HG02852 (cell line): Measurements from ENCODE around the gene ARHGAP30.
A peak's percentile ranks its signal among the peaks of the same experiment; 100 is the strongest.
"Not testable (repeated sequence)": the region's sequence is repeated elsewhere in the genome, so short reads cannot be mapped to it uniquely, and the experiment has no call there.

Experiments
- ATAC-seq: cut with Tn5 transposase; IDR thresholded peaks from one replicate; pipeline ENCODE4 v1.9.1; 2021; ENCODE audit warnings: mild to moderate bottlenecking, moderate library complexity; ENCODE audit not compliant: unreplicated experiment

ARHGAP30 gene

DNA sequence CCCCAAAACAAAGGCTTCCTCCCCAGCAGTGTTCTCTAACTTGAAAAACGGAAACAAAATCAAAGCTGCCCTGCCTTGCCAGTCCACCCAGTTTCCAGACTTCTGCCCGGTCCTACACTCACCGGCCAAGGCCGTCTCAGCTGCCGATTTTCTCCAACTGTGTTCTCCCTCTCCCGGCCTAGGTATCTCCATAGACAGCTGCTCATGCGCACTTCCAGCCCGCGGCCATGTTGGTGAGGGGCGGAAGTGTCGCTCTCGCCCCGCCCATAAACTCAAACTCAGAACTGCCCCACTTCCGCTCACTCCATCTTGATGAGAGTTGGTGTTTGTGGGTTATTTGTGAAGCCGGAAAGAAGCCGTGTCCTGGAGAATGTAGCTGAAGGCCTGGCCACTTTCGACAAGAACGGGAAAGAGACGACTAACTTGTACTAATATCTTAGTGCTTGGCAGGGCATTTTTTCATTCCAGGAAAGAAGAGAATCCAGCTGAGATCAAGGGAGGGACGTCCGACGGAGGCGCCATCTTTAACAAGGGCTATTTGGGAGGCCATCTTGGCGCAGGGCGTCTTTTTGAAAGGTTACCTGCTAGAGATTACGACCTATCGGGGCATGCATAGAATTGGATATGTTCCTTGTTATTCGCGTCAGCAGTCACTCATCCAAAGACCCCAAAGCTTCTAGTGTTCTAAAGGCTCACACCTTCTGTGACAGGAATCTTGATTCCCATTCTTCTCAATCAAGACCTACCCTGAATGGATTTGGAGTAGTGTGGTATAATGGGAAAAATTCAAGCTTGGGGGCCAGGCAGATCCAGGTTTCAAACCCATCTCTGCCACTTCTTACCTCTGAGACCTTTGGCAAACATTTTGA, 23.7 kb downstream of the ARHGAP30 start, which contains the start of gene USF1:
Gene USF1, minus strand, starts transcription at position 242 of the 869 bp plus-strand sequence. CDS start 2,702 bp downstream, outside the sequence.
- ATAC-seq = peak; percentile 64

DNA sequence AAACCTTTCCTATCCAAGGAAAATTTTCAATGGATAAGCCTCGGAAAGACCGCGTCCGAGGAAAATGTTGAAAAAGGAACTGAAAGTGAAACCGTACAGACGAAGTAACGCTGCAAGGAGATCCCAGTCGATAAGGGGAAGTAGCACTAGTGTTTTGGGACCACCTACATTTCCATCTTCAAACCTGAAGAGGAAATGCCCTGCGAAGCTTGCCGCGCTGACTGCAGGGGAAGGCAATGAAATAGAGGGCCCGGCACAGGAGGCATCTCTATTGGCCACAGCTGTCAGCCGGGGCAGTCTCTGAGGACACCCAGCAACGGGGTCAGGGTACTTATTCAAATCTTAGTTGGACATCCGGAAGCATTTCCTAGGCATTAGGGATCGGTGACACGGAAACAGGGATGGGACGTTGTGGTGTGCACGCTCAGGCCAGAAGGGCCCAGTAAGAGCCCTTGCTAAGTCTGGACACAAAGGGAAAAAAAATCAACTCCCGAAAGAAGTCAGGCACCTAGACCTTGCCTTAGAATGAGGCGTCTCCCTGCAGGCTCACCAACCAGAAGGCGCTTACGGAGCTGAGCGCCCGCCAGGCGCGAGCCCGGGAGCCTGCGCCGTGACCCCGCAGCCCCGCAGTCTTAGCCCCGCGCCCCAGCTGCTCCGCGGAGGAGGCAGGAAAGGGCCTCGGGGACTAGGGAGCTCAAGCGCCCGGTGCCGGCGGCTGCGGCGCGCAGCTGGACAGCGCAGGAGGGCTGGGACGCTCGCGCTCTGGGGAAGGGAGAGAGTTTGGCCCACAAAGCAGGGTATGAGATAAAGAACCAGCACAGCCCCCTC, 24.6 kb downstream of the ARHGAP30 start:
- ATAC-seq = peak; percentile 40

DNA sequence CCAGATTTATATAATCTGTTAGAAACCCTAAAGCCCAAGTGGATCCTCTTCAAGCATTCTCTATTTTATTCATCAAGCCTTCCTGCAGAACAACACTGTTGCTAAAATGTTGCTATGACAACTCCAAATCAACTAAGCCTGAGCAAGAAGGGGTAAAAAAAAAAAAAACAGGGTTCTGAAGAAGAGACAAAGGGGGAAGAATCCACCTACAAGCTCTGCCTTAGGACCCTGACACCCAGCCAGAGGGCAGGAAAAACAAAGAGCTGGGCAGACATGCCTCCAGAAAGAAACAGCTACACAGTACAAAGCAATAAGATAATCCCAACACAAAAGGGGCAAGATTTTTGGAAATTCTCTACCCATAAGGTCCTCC, 25.2 kb downstream of the ARHGAP30 start:
- ATAC-seq = no peak

DNA sequence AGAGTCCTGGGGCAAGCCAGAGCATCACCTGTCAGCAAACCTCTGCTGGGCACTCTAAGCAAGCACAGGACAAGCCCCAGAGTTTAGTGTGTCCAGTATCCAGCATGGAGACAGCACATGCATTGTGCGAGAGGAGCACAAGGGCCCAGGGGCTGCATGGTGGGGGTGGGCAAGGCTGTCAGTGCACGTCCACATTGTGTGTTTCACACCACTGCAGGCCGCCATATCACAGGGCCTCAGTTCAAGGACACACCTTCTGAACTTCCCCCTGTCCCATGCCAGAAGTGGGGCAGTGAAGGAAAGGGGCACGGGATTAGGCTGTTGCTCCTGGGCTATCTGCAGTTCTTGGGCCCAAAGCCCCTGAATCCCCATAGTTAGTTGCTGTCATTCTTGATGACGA, 30.1 kb downstream of the ARHGAP30 start:
- ATAC-seq = no peak

DNA sequence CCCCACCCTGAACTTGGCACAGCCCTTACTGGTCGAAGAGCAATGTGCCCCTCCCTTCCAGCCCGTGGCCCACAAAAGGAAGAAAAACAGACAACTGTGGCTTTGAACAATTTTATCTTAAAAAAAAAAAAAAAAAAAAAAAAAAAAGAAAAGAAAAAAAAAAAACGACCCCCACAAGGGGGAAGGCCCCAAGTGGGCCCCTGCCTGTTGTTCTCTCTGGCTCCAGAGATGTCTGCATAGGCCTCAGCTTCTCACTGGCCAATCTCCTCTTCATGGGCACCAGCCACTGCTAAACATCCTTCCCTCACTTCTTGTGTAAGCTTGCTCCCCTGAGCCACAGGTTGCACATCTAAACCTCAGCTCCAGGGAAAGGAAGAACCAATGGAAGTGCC, 30.5 kb downstream of the ARHGAP30 start:
- ATAC-seq = no peak

DNA sequence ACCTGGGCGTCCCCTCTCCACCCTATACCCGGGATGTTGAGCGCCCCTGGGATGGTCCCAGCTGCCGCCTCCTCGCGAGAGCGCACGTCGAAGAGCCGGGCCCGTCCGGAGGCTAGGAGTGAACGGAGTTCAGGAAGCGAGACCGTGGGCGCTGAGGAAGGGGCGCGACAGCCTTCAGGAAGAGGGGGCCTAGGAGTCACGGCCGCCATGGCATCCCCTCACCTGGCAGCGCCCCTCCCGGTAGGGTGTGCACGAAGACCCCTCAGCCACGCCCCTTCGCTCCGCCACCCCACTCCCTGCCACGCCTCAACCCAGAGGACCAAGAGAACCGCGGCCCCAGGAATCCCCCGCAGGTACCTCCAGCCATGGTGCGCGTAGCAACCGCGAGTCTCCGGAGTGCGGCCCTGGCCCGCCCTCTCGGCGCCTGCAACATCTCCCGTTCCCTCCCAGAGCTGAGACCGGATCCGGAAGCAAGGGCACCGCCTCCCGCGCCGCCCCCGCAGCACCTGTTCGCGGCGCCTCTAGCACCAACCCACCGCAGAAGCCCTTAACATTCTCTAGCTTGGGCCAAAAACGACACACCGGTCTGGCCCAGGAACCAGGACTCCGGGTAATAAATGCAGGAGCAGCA, 31.1 kb downstream of the ARHGAP30 start, which contains the start of gene TSTD1:
Gene TSTD1, minus strand, starts transcription at position 442 of the 631 bp plus-strand sequence. Its CDS starts 75 bp downstream, at position 367.
- ATAC-seq = peak; percentile 87

DNA sequence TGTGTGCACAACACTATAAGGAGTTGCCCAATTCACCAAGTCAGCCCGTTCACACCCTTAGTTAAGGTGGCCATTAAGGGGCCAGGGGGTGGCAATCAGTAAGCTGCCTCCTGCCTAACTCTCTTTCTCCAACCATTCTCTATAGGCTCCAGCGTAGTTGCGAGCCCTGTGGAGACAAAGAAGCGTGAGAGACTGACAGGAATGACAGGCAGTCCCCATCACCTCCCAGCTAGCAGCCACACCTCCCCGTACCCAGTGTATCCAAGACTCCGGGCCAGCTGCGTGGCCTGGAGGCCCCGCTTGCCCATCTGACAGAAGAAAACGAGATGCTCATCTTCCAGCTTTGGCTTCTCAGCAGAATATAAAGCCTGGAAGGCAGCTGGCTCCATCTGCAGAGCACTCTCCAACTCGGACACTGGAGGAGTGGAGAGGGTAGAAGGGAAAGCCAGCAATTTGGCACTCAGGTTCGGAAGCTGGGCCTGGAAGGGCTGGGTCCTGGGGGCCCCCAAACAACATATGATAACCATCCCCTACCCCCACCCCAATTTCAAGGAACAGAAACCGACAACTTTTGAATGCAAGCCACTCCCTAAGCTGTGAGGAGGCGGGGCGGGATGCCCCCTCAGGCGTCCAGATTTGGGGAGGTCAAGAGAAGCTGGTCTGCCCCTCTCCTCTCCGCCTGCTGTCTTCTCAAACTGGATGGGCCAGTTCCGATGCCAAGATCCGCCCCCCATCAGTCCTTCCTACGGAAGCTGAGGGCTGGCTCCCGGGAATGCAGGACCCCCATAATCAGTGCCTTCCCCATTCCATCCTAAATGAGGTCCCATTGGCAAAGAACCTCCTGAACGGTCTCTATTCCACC, 31.8 kb downstream of the ARHGAP30 start:
- no peak for ATAC-seq

DNA sequence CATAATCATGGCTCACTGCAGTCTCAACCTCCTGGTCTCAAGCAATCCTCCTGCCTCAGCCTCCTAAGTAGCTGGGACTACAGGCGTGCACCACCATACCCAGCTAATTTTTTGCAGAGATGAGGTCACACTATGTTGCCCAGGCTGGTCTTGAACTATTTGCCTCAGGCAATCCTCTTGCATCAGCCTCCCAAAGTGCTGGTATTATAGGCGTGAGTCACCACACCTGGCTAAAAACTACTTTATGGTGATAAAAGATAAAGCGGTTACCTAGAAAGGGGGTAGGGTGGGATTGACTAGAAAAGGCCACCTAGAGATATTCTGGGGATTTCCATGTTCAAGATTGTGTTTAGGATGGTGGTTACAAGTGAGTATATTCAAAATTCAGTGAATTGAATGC, 35.9 kb downstream of the ARHGAP30 start:
- ATAC-seq = no peak

DNA sequence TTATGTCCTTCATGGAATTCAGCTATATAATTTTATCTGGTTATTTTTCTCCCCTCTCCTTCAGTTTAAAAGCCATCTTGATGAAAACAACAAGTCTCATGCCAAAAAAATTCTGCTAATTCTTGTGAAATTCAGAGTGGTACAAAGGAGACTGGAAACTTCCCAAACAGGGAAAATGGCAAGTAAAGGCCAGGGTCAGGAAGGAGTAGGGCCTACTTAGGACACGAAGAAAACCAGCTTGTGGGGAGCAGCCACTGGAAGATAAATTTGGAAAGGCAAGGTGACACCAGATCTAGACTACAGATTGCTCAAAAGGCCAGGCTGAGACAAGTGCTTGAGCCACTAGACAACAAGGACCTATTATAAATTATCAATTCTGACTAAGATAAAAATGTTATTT, 37.3 kb downstream of the ARHGAP30 start:
- no peak for ATAC-seq

DNA sequence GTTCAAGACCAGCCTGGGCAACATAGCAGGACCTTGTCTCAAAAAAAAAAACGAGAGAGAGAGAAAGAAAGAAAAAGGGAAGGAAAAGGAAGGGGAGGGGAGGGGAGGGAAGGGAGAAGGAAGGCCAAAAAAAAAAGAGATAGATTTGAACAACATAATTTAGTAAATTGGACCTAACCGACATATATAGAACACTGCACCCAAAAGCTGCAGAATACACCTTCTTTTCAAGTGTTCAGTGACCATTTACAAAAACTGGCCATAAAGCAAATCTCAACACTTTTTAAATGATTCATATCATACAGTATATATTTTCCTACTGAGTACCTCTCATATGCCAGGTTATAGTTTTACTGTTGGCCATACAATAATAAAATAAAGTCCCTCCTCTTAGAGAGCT, 37.8 kb downstream of the ARHGAP30 start:
- no peak for ATAC-seq

DNA sequence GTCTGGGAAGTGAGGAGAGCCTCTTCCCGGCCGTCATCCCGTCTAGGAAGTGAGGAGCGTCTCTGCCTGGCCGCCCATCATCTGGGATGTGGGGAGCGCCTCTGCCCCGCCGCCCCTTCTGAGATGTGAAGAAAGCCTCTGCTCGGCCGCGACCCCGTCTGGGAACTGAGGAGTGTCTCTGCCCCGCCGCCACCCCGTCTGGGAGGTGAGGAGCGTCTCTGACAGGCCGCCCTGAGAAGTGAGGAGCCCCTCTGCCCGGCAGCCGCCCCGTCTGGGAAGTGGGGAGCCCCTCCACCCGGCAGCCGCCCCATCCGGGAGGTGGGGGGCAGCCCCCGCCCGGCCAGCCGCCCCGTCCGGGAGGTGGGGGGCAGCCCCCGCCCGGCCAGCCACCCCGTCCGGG, 40.2 kb downstream of the ARHGAP30 start:
- ATAC-seq = not testable (repeated sequence)

DNA sequence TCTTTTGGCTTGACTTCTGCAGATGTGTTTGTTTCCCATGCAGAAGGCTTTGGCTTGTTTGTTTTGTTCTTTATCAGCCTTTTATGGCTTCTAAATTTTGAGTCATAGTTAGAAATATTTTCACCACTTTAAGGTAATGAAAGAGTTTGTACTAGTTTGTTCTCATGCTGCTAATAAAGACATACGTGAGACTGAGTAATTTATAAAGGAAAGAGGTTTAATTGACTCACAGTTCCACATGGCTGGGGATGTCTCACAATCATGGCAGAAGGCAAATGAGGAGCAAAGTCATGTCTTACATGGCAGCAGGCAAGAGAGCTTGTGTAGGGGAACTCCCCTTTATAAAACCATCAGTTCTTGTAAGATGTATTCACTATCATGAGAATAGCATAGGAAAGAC, 42.7 kb downstream of the ARHGAP30 start:
- ATAC-seq = not testable (repeated sequence)

DNA sequence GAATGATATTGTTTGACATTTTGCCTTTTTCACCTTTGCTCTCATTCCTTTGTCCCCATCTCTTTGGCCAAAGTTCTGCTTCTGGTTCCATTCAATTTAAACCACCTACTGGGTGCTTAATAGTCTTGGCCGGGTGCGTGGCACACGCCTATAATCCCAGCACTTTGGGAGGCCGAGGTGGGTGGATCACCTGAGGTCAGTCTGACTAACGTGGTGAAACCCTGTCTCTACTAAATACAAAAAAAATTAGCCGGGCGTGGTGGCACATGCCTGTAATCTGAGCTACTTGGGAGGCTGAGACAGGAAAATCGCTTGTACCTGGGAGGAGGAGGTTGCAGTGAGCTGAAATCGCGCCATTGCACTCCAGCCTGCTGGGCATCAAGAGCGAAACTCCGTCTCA, 47.3 kb downstream of the ARHGAP30 start:
- ATAC-seq = not testable (repeated sequence)

DNA sequence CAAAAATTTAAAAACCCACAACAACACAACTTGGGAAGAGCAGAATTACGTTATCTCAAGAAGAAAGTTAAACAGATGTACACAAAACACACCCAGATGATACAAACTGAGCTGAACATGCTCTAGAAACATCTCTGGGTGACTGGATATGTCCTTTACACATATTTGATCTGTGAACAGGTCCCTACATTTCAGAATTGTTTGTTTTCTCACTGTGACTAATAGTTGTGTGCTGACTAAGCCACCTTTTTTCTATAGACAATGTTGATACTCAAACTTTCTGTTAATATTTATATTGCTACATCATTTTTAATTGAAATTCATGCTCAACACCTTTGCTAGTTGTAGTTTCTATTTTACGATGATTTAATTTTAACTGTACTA, 47.7 kb downstream of the ARHGAP30 start:
- no peak for ATAC-seq

DNA sequence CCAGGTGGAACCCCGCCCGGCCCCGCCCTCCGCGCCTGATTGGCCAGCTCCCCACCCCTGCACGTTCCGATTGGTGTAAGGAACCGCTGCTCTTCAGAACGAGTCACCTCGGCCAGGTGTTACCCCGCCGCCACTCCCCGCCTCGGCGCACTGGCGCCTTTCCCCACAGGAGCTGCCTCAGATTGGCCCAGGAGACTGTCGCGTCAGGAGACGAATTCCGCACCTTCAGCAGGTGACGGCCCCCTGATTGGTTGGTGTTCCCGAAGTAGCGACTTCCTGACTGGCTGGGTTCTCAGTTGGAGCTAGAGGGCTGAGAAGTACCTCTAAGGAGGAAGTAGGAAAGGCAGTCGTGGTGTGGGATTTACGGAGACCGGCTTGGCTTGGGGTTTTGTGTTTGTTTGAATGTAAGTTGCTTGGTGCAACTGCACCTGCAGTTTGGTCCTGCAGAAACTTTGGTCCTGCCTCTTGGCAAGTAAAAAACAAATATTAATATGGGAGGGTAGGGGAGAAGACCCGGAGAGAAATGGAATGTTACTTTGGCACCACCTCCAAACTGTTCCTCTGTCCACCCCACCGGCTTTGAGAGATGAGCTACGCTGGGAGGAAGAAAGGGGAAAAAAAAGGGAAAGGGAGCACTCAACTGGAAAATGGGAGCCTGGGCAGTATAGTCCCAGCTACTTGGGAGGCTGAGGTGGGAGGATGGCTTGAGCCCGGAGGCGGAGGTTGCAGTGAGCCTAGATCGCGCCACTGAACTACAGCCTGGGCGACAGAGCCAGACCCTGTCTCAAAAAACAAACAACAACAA, 48.3 kb downstream of the ARHGAP30 start:
- ATAC-seq = peak; percentile 85

DNA sequence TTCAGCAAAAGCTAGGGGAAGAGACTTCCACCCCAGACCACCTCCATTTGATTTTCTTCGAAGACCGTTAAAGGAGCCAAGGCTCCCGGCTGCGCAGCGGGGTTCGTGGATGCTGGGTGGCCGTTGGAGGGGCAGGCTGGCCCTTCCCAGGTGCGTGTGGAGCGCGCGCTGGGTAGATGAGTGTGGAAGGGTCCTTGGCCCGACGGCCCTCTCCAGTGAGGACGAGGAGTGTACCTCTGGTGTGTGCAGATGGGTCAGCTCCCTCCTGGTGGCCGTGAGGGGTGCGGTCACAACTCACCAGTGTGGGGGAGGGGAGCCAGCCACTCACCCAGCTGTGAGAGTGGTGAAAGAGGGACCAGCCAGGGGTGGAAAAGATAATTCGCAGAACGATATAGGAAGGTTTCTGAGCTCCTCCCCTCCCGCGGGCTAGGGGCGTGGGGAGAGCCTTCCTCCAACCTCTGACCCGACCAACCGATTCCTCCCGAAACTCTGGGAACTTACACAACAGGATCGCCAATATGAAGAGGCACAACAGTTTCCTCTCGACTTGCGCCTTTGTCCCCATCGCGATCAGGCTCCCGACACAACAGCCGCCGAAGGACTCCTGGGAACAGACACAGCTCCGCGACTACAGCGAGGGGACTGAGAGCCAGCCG, 49.1 kb downstream of the ARHGAP30 start, which contains the start of gene F11R:
Gene F11R, minus strand, starts transcription at position 644 of the 656 bp plus-strand sequence. Its CDS starts 79 bp downstream, at position 565.
- ATAC-seq = peak; percentile 47

DNA sequence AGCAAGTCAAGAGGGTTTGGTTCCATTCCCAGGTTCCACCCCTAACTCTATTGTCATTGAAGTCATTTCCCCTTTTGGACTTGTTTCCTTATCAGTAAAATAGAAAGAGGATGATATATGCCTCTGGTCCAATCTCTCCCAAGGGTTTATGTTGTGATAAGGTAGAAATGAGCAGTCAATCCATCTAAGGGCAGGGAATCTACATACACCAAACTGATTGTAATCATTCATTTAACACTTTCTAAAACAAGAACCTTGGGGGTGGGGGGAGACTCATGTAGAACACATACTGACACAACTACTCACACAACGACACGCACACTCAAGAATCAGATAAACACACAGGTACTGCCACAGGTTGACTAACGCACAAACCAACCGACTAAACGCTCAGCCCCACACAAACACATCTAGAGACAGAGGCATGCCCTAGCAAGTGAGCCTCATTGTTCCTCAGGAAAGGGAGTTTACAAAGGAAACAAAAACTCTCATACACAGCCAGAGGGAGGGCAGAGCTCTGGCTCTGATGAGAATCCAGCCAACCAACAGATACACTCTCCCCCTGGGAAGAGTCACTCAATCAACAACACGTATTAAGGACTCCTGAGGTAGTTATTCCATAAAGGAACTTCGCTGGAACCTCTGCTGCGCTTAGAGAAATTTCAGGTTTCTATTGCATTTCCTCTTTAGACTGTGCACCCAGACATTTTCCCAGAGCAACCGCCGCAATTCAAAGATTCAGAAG, 49.8 kb downstream of the ARHGAP30 start:
- no peak for ATAC-seq

DNA sequence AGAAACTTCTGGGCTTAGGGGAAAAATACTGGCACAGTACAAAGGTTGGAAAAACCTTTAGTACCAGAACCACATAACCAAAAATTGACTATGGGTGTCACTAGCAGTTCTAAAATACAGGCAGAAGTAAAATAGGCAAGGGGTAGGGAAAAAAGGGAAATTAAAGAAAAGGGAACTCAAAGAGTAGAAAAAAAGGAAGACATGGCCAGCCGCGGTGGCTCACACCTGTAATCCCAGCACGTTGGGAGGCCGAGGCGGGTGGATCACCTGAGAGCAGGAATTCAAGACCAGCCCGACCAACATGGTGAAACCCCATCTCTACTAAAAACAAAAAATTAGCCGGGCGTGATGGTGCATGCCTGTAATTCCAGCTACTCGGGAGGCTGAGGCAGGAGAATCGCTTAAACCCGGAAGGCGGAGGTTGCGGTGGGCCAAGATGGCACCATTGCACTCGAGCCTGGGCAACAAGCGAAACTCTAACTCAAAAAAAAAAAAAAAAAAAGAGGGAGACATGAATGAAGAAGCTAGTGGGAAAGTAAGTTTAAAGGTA, 50.5 kb downstream of the ARHGAP30 start:
- not testable (repeated sequence) for ATAC-seq
